Measurements from ENCODE around the gene LAMA2. TPM values are rescaled to one million over a fixed set of nuclear protein-coding genes. Genes with fewer than 3 reads are reported as not detected.
"Not testable (repeated sequence)": the region's sequence is repeated elsewhere in the genome, so short reads cannot be mapped to it uniquely, and the experiment has no call there.

LAMA2 gene
- total and polyA plus RNA-seq, 4 experiments from 2014 or later: 0.20 to 0.87 (median 0.43) TPM

DNA sequence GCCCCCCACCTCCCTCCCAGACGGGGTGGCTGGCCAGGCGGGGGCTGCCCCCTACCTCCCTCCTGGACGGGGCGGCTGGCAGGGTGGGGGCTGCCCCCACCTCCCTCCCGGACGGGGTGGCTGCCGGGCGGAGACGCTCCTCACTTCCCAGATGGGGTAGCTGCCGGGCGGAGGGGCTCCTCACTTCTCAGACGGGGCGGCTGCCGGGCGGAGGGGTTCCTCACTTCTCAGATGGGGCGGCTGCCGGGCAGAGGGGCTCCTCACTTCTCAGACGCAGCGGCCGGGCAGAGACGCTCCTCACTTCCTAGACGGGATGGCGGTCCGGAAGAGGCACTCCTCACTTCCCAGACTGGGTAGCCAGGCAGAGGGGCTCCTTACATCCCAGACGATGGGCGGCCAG, 205.5 kb downstream of the LAMA2 start:
- H3K4me3 Mint-ChIP-seq; H3K4me1 ChIP-seq (ENCODE audit: insufficient read depth, low read length); DNase-seq; H3K27me3 ChIP-seq (ENCODE audit: insufficient read depth, low read length); intact Hi-C loops (cut with micrococcal nuclease); H3K36me3 ChIP-seq (ENCODE audit: insufficient read depth, low read length); H3K27ac Mint-ChIP-seq; H3K27me3 Mint-ChIP-seq; H3K4me1 Mint-ChIP-seq; POLR2A ChIA-PET (ENCODE audit: partially characterized antibody); H3K27ac ChIP-seq (ENCODE audit: low read depth, low read length); H3K36me3 Mint-ChIP-seq; H3K9me3 ChIP-seq (ENCODE audit: control insufficient read depth in 1 of 2, low read length in 2 of 2); H3K9me3 Mint-ChIP-seq; H3K4me3 ChIP-seq (ENCODE audit: low read length in 2 of 2); CTCF ChIA-PET (ENCODE audit: partially characterized antibody): not testable (repeated sequence)

DNA sequence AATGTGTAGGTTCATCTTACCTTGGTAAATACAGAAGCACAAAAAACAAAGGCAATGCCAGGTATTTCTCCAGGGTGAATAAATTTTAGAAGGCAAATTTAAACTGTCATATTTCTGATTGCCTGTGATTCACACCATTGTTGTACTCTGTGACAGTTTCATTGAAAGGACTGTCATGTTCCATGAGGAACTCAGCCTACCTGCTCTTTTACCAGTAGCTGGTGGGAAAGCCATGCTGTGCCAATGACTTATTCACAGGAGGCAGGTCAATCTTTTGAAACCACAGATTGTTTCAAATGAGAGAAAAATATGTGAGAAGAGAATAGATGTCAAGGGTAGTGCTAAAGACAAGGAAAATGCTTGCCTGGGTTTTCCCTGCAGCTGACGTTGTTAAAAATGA, 206.4 kb downstream of the LAMA2 start:
- no peaks in the 10 kb centered on the region for H3K4me1 Mint-ChIP-seq
- POLR2A ChIA-PET (ENCODE audit: partially characterized antibody): no interaction called here
- no peak overlapping the region for H3K4me3 ChIP-seq (ENCODE audit: low read length in 2 of 2)
- peaks cover 0 to 8% (median under 1%) of the 10 kb centered on the region in 8 donors for H3K9me3 Mint-ChIP-seq
- H3K4me1 ChIP-seq (ENCODE audit: insufficient read depth, low read length): no peaks in the 10 kb centered on the region
- no peak for DNase-seq
- CTCF ChIA-PET (ENCODE audit: partially characterized antibody): no interaction called here
- H3K27me3 ChIP-seq (ENCODE audit: insufficient read depth, low read length): no peaks in the 10 kb centered on the region
- H3K27me3 Mint-ChIP-seq: peaks cover 0 to 3% of the 10 kb centered on the region in 2 donors
- no peak overlapping the region for H3K4me3 Mint-ChIP-seq
- no peaks in the 10 kb centered on the region for H3K9me3 ChIP-seq (ENCODE audit: control insufficient read depth in 1 of 2, low read length in 2 of 2)
- H3K36me3 Mint-ChIP-seq: no peaks in the 10 kb centered on the region
- H3K27ac Mint-ChIP-seq: no peak overlapping the region
- no peak overlapping the region for H3K27ac ChIP-seq (ENCODE audit: low read depth, low read length)
- intact Hi-C loops (cut with micrococcal nuclease): no loop called here
- no peaks in the 10 kb centered on the region for H3K36me3 ChIP-seq (ENCODE audit: insufficient read depth, low read length)

DNA sequence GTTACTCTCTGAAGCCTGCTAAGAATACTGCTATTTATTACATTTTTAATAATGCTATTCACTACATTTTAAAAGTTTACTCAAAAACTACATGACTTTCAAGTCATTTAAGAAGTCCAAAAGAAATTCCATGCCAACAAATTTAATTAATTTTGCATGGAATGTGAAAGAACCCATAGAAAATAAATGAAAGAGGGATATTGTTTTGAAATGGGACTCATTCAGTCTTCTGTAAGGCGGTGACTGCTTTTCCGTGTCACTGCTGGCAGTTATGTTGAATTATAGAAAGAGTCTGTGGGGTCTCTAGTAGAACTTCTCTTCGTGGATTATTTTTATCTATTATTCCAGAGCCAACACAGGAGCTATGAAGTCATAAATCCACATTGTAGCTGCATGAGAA, 211.2 kb downstream of the LAMA2 start:
- Mint-ChIP-seq H3K27me3 (no peaks in the 10 kb centered on the region), H3K9me3 (peaks cover 0 to 3% (median 0%) of the 10 kb centered on the region in 8 donors), H3K27ac (no peak overlapping the region), H3K4me1 (no peaks in the 10 kb centered on the region), H3K4me3 (no peak overlapping the region), H3K36me3 (no peaks in the 10 kb centered on the region)
- Histone ChIP-seq H3K4me1 (ENCODE audit: insufficient read depth, low read length) (no peaks in the 10 kb centered on the region), H3K27me3 (ENCODE audit: insufficient read depth, low read length) (no peaks in the 10 kb centered on the region), H3K4me3 (ENCODE audit: low read length in 2 of 2) (no peak overlapping the region), H3K27ac (ENCODE audit: low read depth, low read length) (no peak overlapping the region), H3K36me3 (ENCODE audit: insufficient read depth, low read length) (no peaks in the 10 kb centered on the region), H3K9me3 (ENCODE audit: control insufficient read depth in 1 of 2, low read length in 2 of 2) (no peaks in the 10 kb centered on the region)
- DNase-seq: no peak
- intact Hi-C loops (cut with micrococcal nuclease): no loop called here
- CTCF ChIA-PET (ENCODE audit: partially characterized antibody): no interaction called here
- POLR2A ChIA-PET (ENCODE audit: partially characterized antibody): no interaction called here

DNA sequence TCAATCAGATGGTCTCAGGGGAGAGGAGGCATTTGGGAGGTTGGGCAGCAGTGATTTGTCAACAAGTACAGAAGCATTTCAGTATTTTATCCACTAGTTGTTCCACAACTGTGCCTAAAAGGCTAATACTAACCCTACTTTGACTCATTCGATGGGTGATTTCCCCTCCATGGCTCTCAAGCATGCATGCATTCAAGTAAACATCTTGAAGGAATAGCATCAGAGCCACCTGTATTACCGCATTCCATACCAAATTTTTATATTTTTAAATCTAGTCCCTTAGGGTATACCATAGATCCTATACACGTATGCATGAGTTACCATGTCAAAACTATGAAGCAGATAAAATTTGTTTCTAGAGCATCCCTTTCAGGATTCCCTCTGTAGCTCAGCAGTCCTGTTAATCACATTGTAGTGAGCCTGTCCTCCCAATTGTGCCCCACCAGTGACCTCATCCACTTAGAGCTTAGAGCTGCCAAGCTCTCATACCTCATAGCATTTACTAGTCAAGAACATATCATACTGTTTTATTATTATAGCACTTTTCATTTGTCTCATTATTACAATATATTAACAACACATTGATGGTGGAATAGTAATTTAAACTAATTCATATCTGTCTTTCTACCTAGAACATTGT, 213.8 kb downstream of the LAMA2 start:
- Histone ChIP-seq H3K27me3 (ENCODE audit: insufficient read depth, low read length) (no peaks in the 10 kb centered on the region), H3K4me3 (ENCODE audit: low read length in 2 of 2) (no peak overlapping the region), H3K9me3 (ENCODE audit: control insufficient read depth in 1 of 2, low read length in 2 of 2) (no peaks in the 10 kb centered on the region), H3K4me1 (ENCODE audit: insufficient read depth, low read length) (no peaks in the 10 kb centered on the region), H3K27ac (ENCODE audit: low read depth, low read length) (no peak overlapping the region), H3K36me3 (ENCODE audit: insufficient read depth, low read length) (no peaks in the 10 kb centered on the region)
- intact Hi-C loops (cut with micrococcal nuclease): no loop called here
- no peaks in the 10 kb centered on the region for H3K36me3 Mint-ChIP-seq
- no peaks in the 10 kb centered on the region for H3K4me1 Mint-ChIP-seq
- H3K4me3 Mint-ChIP-seq: no peak overlapping the region
- H3K27ac Mint-ChIP-seq: no peak overlapping the region
- CTCF ChIA-PET (ENCODE audit: partially characterized antibody): no interaction called here
- H3K9me3 Mint-ChIP-seq: no peaks in the 10 kb centered on the region
- H3K27me3 Mint-ChIP-seq: no peaks in the 10 kb centered on the region
- DNase-seq: no peak
- POLR2A ChIA-PET (ENCODE audit: partially characterized antibody): no interaction called here

DNA sequence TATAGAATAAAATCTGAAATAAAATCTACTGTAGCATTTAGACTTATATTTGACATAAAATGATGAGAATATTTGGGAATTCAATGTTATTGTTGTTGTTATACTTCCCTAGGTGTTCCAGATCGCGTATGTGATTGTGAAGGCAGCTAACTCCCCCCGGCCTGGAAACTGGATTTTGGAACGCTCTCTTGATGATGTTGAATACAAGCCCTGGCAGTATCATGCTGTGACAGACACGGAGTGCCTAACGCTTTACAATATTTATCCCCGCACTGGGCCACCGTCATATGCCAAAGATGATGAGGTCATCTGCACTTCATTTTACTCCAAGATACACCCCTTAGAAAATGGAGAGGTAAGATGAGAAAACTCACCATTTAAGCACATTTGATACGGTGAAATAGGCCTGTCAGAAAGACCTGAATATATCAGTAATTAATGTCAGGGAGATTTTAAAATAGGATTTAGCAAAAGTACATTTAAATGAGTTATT, 215.2 kb downstream of the LAMA2 start:
- CTCF ChIA-PET (ENCODE audit: partially characterized antibody): no interaction called here
- H3K9me3 Mint-ChIP-seq: no peaks in the 10 kb centered on the region
- Histone ChIP-seq H3K27ac (ENCODE audit: low read depth, low read length) (no peak overlapping the region), H3K4me3 (ENCODE audit: low read length in 2 of 2) (no peak overlapping the region), H3K9me3 (ENCODE audit: control insufficient read depth in 1 of 2, low read length in 2 of 2) (no peaks in the 10 kb centered on the region), H3K4me1 (ENCODE audit: insufficient read depth, low read length) (no peaks in the 10 kb centered on the region), H3K36me3 (ENCODE audit: insufficient read depth, low read length) (no peaks in the 10 kb centered on the region), H3K27me3 (ENCODE audit: insufficient read depth, low read length) (no peaks in the 10 kb centered on the region)
- H3K4me1 Mint-ChIP-seq: no peaks in the 10 kb centered on the region
- POLR2A ChIA-PET (ENCODE audit: partially characterized antibody): no interaction called here
- no peaks in the 10 kb centered on the region for H3K27me3 Mint-ChIP-seq
- DNase-seq: no peak
- no peak overlapping the region for H3K27ac Mint-ChIP-seq
- H3K36me3 Mint-ChIP-seq: no peaks in the 10 kb centered on the region
- intact Hi-C loops (cut with micrococcal nuclease): no loop called here
- H3K4me3 Mint-ChIP-seq: no peak overlapping the region

DNA sequence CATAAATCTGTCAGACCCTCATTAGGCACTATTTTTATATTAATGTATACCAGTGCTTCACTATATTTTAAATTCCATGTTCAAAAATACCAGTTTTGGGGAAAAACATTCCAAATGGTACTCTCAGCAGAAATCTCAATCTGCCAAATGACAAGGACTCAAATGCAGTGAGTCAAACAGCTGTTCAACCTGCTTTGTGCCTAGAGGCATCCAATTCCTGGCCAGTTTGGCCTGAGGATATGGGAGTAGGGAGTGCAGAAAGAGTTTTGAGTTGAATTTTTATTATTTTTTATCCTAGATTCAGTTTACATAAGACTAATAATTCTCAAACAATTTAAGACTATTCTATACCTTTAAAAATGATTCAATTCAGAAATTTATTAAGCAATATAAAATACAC, 216.8 kb downstream of the LAMA2 start:
- Histone ChIP-seq H3K27me3 (ENCODE audit: insufficient read depth, low read length) (no peaks in the 10 kb centered on the region), H3K9me3 (ENCODE audit: control insufficient read depth in 1 of 2, low read length in 2 of 2) (no peaks in the 10 kb centered on the region), H3K4me1 (ENCODE audit: insufficient read depth, low read length) (no peaks in the 10 kb centered on the region), H3K36me3 (ENCODE audit: insufficient read depth, low read length) (no peaks in the 10 kb centered on the region), H3K27ac (ENCODE audit: low read depth, low read length) (no peak overlapping the region), H3K4me3 (ENCODE audit: low read length in 2 of 2) (no peak overlapping the region)
- Mint-ChIP-seq H3K36me3 (no peaks in the 10 kb centered on the region), H3K27me3 (peaks cover 0 to 1% of the 10 kb centered on the region in 2 donors), H3K27ac (no peak overlapping the region), H3K9me3 (no peaks in the 10 kb centered on the region), H3K4me1 (no peaks in the 10 kb centered on the region), H3K4me3 (no peak overlapping the region)
- POLR2A ChIA-PET (ENCODE audit: partially characterized antibody): no interaction called here
- no peak for DNase-seq
- intact Hi-C loops (cut with micrococcal nuclease): no loop called here
- CTCF ChIA-PET (ENCODE audit: partially characterized antibody): no interaction called here

DNA sequence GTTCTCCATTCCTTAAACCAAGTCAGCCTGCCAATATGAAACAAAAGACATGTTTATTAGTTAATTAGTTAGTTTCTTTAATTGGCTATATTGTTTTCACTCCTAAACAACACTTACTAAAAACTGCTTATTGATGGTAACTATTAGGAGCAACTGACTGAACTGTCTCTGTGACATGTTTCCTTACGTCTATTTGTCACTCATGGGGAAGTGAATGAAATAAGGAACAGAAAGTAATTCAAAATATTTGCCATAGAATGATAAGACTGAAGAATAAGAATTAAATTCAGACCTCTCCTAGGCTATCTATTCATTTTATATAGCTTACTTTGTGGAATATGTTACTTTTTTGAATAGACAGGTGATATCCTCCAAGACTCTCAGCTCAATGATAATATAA, 217.2 kb downstream of the LAMA2 start:
- POLR2A ChIA-PET (ENCODE audit: partially characterized antibody): no interaction called here
- no peak overlapping the region for H3K27ac Mint-ChIP-seq
- H3K27me3 Mint-ChIP-seq: peaks cover 0 to 1% of the 10 kb centered on the region in 2 donors
- CTCF ChIA-PET (ENCODE audit: partially characterized antibody): no interaction called here
- Histone ChIP-seq H3K27me3 (ENCODE audit: insufficient read depth, low read length) (no peaks in the 10 kb centered on the region), H3K27ac (ENCODE audit: low read depth, low read length) (no peak overlapping the region), H3K4me3 (ENCODE audit: low read length in 2 of 2) (no peak overlapping the region), H3K9me3 (ENCODE audit: control insufficient read depth in 1 of 2, low read length in 2 of 2) (no peaks in the 10 kb centered on the region), H3K4me1 (ENCODE audit: insufficient read depth, low read length) (no peaks in the 10 kb centered on the region), H3K36me3 (ENCODE audit: insufficient read depth, low read length) (no peaks in the 10 kb centered on the region)
- H3K9me3 Mint-ChIP-seq: no peaks in the 10 kb centered on the region
- intact Hi-C loops (cut with micrococcal nuclease): no loop called here
- no peaks in the 10 kb centered on the region for H3K4me1 Mint-ChIP-seq
- H3K4me3 Mint-ChIP-seq: no peak overlapping the region
- DNase-seq: no peak
- H3K36me3 Mint-ChIP-seq: no peaks in the 10 kb centered on the region

DNA sequence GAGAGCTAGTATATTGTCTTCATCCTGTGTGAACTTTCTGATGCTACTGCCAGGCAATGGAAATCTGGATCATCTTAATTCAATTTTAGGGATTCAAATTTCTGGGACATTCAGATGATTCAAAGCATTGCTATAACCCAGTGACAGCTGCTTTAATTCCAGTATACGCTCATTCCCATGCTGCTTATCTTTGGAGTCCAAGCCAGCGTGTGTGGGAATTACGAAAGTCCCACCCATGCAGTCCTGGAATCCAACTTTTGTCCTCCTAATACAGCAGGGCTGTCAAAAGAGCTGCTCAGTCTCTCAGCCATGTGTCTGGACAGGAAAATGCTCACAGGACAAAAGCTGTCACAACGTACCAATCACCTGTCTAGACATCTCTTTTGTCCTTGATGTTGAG, 219.8 kb downstream of the LAMA2 start:
- intact Hi-C loops (cut with micrococcal nuclease): no loop called here
- CTCF ChIA-PET (ENCODE audit: partially characterized antibody): no interaction called here

More for the DNA sequence above, 219.8 kb downstream of the LAMA2 start:
- POLR2A ChIA-PET (ENCODE audit: partially characterized antibody): no interaction called here
- no peaks in the 10 kb centered on the region for H3K4me1 ChIP-seq (ENCODE audit: insufficient read depth, low read length)
- no peaks in the 10 kb centered on the region for H3K27me3 ChIP-seq (ENCODE audit: insufficient read depth, low read length)
- H3K27ac ChIP-seq (ENCODE audit: low read depth, low read length): no peak overlapping the region
- no peaks in the 10 kb centered on the region for H3K9me3 ChIP-seq (ENCODE audit: control insufficient read depth in 1 of 2, low read length in 2 of 2)
- Mint-ChIP-seq H3K36me3 (no peaks in the 10 kb centered on the region), H3K4me1 (peaks cover 0 to 1% (median 0%) of the 10 kb centered on the region in 4 donors), H3K27ac (no peak overlapping the region), H3K9me3 (no peaks in the 10 kb centered on the region), H3K27me3 (peaks cover 0 to 5% of the 10 kb centered on the region in 2 donors), H3K4me3 (no peak overlapping the region)
- H3K4me3 ChIP-seq (ENCODE audit: low read length in 2 of 2): no peak overlapping the region
- DNase-seq: no peak
- H3K36me3 ChIP-seq (ENCODE audit: insufficient read depth, low read length): no peaks in the 10 kb centered on the region

All from CD4-positive, alpha-beta memory T cell (primary cell).